NCI-H2081 treated with DMSO at 0.1 percent for 48 hours (cell line): Measurements from ENCODE around the gene LRP5.
"Not testable (repeated sequence)": the region's sequence is repeated elsewhere in the genome, so short reads cannot be mapped to it uniquely, and the experiment has no call there.

Experiments used
- DNase-seq: peaks from one replicate; lab custom pipeline; 2025; lab: John Stamatoyannopoulos, UW

LRP5 gene

GRCh38 chr11:68282141-68282860, 30.1 kb upstream of the LRP5 start:
- no peak for DNase-seq

- DNase-seq: no peak
These were observed 29.5 kb upstream of the LRP5 start for GRCh38 chr11:68282861-68283230.

DNA sequence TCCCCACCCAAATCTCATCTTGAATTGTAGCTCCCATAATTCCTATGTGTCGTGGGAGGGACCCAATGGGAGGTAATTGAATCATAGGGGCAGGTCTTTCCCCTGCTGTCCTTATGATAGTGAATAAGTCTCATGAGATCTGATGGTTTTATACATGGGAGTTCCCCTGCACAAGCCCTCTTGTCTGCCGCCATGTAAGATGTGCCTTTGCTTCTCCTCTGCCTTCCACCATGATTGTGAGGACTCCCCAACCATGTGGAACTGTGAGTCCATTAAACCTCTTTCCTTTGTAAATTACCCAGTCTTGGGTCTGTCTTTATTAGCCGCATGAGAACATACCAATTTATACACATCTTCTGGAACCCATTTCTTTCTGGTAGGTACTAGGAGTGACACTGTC, 27.8 kb upstream of the LRP5 start:
- not testable (repeated sequence) for DNase-seq

DNA sequence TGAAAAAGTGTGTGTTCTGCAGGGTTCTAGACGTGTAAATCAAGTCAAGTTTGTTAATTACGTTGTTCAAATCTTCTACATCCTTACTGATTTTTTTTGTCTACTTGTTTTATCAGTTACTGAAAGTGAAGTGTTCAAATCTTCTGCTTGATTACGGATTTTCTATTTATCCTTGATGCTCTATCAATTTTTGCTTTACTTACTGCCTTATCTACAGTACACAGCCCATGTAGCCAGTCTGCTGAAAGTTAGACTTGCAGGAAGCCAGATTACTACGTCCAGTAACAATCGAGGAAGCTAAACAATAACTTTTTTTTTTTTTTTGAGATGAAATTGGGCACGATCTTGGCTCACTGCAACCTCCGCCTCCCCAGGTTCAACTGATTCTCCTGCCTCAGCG, 25.0 kb upstream of the LRP5 start:
- no peak for DNase-seq

DNA sequence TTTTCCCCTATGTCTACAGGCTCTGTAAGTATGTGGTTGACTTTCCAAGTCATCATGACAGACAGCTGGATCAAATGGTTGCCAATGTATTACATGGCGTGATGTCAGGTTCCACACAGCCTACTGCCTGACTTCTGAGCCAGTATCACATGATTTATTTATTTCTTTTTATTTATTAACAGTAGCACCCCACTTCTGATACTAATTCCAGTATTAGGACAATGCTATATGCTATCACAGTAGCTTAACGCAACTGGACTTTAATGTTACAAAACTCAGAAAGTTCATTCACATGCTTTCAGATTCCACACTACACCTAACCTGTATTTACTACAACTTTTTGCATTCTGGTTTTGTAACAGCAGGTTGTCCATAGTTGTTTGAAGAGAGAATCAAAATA, 22.9 kb upstream of the LRP5 start:
- DNase-seq: no peak

GRCh38 chr11:68293708-68294107, 18.7 kb upstream of the LRP5 start:
- no peak for DNase-seq

- no peak for DNase-seq
These were observed 17.1 kb upstream of the LRP5 start for GRCh38 chr11:68295271-68295670.

DNA sequence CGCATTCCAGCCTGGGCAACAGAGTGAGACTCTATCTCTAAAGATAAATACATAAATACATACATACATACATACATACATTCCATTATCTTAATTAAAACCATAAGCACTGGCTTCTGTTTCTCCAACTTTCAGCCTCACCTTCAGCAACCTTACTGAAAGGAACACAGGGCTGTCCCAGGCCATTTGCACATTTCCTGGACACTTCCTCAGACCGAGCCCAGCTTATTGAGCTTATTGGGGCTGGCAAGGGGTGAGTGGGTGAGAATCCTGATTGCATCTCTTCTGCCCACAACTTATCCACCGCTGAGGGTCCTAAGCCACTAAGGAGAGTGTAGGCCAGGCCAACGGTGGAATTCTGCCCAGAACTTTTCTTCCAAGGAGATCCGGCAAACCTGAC, 16.5 kb upstream of the LRP5 start:
- no peak for DNase-seq

DNA sequence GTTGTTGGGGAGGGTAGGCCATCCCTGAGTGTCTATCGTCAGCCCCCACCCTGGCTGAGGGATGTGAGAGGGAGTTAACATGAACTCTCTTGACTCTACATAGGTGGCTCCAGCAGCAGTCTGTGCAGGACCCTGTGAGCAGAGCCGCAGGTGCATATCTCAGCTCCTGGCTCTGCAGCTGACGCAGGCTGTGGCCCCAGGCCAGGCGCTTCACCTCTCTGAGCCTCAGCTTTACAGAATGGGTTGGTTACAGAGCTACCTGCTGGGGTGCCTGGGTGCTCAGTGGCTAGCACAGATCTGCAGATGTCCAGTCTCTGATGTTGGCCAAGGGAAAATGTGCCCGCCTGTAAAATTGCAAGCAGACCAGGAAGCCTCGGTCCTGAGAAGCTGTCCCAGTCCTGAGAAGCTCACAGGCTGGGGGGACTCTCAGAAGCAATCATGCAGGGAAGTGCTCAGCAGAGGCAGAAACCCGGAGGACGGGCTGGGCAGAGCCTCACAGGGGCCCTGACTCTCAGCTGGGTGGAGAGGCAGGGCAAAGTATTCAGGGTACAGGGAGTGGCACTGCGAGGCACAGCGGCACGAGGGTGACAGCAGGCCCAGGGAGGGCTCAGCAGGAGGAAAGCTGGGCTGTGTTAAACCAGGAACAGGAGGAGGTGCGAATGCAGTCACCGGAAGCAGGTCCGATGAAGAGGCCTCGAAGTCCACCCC, 15.9 kb upstream of the LRP5 start:
- no peak for DNase-seq

- no peak for DNase-seq
These were observed 15.4 kb upstream of the LRP5 start for GRCh38 chr11:68297052-68297378.

- no peak for DNase-seq
These were observed 14.9 kb upstream of the LRP5 start for GRCh38 chr11:68297494-68297811.

DNA sequence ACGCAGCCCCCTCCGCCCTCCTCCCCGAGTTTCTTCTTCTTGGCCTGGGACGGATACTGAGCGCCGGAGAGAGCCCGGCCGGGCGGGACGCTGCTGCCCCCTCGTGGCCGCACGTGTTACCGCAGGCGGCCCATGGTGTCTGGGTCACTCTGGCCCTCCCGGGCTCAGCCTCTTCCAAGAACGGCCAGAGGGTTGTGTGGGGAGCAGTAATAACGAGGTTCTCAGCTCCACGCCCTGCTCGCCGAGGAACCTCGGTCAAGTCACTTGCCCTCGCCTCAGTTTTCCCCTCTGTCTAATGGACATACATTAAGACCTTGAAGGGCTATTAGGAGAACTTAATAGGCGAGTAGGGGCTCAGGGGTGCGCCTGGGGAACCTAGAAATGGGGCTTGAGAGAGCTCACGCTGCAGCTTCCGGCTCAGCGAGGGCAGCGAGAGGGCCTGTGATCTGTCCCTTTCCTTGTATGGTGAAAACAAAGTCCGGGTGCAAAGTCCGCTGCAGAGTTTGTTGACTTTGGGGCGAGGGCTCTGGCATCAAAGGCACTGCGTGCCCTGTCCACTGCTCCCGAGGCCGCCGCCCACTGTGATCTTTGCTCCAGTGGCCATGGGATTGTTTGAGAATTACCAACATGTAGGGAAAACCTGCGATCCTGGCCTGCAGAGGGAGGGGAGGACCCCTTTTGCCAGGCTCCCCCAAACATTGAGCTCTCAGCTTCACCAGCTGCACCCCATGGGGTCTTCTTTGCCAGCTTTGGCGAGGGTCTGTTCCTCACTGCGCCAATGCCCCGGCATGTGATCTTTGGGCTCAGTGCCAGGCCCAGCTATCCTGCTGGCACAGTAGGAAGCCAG, 14.4 kb upstream of the LRP5 start:
- no peak for DNase-seq

GRCh38 chr11:68298659-68299516, 13.5 kb upstream of the LRP5 start:
- no peak for DNase-seq

DNA sequence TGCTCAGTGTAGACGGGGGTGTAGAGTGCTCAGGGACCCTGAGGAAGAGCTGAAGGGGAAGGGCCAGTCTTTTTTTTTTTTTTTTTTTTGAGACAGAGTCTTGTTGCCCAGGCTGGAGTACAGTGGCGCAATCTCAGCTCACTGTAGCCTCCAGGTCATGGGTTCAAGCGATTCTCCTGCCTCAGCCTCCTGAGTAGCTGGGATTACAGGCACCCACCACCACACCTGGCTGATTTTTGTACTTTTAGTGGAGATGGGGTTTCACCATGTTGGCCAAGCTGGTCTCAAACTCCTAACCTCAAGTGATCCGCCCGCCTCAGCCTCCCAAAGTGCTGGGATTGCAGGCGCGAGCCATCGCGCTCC, 12.9 kb upstream of the LRP5 start:
- not testable (repeated sequence) for DNase-seq

DNA sequence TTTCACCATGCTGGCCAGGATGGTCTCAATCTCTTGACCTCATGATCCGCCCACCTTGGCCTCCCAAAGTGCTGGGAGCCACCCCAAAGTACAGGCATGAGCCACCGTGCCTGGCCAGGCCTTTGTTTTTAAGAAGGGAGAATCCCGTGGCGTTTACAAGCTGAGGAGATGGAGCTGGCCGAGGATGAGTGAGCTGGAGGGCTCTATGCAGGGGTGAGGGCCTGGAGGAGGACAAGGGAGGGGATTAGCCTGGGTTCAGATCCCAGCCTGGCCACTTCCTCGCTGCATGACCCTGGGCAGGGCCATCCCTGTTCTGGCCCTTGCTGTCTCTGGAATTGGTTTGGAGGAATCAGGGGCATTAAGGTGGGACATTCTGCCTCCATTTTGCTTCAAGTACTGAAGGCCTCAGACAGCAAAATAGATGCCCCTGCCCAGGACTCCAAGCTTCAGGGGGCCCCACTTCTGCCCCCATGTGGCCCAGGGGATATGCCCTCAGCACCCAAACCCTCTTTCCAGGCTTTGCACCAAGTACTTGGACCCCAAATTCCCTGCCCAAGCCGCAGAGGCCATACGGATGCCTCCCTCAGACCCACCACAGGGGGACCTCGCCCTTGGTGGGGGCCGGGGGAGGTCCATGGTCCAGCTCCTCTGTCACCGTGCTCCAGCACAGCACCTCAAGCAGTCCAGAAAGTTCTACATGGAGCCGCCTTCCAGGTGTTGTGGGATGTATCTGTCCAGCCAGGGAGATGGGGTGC, 12.1 kb upstream of the LRP5 start:
- DNase-seq: no peak

- DNase-seq: no peak
These were observed 10.1 kb upstream of the LRP5 start for GRCh38 chr11:68302256-68302655.

- no peak for DNase-seq
These were observed 9.7 kb upstream of the LRP5 start for GRCh38 chr11:68302670-68303069.

DNA sequence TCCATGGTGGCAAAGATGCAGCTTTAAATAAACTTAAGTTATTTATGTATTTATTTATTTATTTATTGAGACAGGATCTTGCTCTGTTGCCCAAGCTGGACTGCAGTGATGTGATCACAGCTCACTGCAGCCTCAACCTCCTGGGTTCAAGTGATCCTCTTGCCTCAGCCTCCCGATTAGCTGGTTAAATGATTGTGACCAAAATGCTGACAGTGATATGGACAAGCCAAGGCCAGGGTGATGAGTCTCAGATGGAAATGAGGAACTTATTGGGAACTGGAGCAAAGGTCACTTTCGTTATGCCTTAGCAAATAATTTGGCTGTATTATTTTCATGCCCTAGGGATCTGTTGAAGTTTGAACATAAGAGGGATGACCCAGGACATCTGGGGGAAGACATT, 9.3 kb upstream of the LRP5 start:
- no peak for DNase-seq

GRCh38 chr11:68303982-68304780, 8.2 kb upstream of the LRP5 start:
- DNase-seq: no peak

GRCh38 chr11:68306636-68307035, 5.8 kb upstream of the LRP5 start:
- DNase-seq: no peak

DNA sequence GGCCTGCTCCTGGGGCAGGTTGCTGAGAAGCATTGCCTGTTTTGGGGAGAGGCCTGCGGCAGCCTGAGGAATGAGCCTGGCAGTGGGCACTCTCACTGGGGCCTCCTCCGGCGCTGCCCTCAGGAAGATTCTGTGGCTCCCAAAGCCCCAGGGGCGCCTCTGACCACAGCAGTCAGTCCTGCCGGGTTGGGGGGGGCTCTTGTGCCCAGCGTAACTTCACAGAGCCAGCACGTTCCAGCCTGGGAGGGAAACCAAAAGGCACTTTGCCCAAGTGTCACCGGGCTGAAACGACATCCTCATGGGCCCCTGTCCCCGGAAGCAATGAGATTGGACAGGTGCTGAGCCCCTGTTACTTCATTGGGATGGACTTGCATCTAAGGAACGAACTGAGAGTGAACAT, 4.3 kb upstream of the LRP5 start:
- no peak for DNase-seq
